ENCODE measurements around the gene ORC2. TPM values are rescaled to one million over a fixed set of nuclear protein-coding genes. Genes with fewer than 3 reads are reported as not detected.
"Not testable (repeated sequence)": the region's sequence is repeated elsewhere in the genome, so short reads cannot be mapped to it uniquely, and the experiment has no call there.

The ORC2 gene
- total RNA-seq, 1 donor from 2014 or later, result 62.9 TPM

DNA sequence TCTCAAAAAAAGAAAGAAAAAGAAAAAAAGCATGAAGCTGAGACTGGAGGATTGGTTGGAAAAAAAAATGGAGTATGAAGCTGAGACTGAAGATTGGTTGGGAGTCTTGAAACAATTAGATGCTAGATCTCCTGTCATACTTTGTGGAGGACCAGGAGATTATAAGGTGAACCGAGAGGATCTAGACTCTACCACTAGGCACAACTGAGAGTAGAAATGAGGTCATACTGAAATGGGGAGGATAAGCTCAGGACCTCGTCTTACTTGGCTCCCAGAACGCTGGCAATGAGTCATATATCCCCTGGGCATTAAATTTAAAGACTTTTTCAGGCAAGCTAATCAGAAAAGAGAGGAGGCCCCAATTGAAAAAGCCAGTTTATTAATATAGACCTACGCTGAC lies 3.3 kb upstream of the ORC2 start:
- H3K4me3 Mint-ChIP-seq (ENCODE audit: low read depth), result no peak overlapping the region
- DNase-seq (ENCODE audit: low spot score), result no peak
- H3K4me1 Mint-ChIP-seq (ENCODE audit: low read depth), result peaks cover 43% of the 10 kb centered on the region
- no peak overlapping the region for H3K27ac Mint-ChIP-seq
- H3K9me3 Mint-ChIP-seq, result no peaks in the 10 kb centered on the region
- H3K36me3 Mint-ChIP-seq (ENCODE audit: low read depth), result peaks cover 6% of the 10 kb centered on the region
- intact Hi-C loops (cut with micrococcal nuclease), result loop anchor here (10.0 kb wide), 1 partner anchor 58 kb away; no protein-coding TSS in a partner anchor
- H3K27me3 Mint-ChIP-seq (ENCODE audit: low read depth), result no peaks in the 10 kb centered on the region

DNA sequence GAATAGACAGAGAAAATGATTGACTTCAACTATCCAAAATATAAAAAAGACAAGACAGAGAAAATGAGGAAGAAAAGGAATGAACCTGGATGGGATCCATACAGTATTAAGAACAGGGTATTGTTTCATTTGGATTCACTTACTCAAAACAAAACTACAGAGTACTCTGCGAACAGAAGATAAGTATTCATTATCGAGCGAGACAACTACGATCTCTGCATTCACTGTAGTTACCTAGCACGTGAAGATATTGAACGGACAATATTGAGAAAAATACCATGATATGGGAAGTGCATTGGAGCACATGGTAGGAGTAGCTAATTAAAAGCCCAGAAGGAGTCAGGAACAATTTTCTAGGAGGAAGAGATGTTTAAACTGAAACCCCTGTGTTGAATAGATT lies 1.0 kb upstream of the ORC2 start:
- intact Hi-C loops (cut with micrococcal nuclease), result loop anchor here (5.0 to 10.0 kb wide), 2 partner anchors 60 to 193 kb away; no protein-coding TSS in a partner anchor
- H3K27ac Mint-ChIP-seq, result peak overlapping the region; percentile 62
- peaks cover 51% of the 10 kb centered on the region for H3K4me1 Mint-ChIP-seq (ENCODE audit: low read depth)
- no peak for DNase-seq (ENCODE audit: low spot score)
- H3K27me3 Mint-ChIP-seq (ENCODE audit: low read depth), result no peaks in the 10 kb centered on the region
- no peaks in the 10 kb centered on the region for H3K9me3 Mint-ChIP-seq
- H3K36me3 Mint-ChIP-seq (ENCODE audit: low read depth), result peaks cover 15% of the 10 kb centered on the region
- peak overlapping the region; percentile 96 for H3K4me3 Mint-ChIP-seq (ENCODE audit: low read depth)

- Mint-ChIP-seq H3K4me1 (ENCODE audit: low read depth) (peaks cover 55% of the 10 kb centered on the region), H3K27ac (peak overlapping the region; percentile 86), H3K36me3 (ENCODE audit: low read depth) (peaks cover 20% of the 10 kb centered on the region), H3K4me3 (ENCODE audit: low read depth) (peak overlapping the region; percentile 96)
- intact Hi-C loops (cut with micrococcal nuclease), result loop anchor here (1.0 to 10.0 kb wide), 5 partner anchors 19 to 193 kb away; partner anchors contain the start of gene HYCC2
- H3K27me3 Mint-ChIP-seq (ENCODE audit: low read depth); DNase-seq (ENCODE audit: low spot score); H3K9me3 Mint-ChIP-seq: not testable (repeated sequence)
Measured at GRCh38 chr2:200963918-200964252, 425 bp upstream of the ORC2 start.

GRCh38 chr2:200962811-200963123 lies 693 bp downstream of the ORC2 start:
- Mint-ChIP-seq H3K4me1 (ENCODE audit: low read depth) (peaks cover 49% of the 10 kb centered on the region), H3K27me3 (ENCODE audit: low read depth) (no peaks in the 10 kb centered on the region), H3K36me3 (ENCODE audit: low read depth) (peaks cover 28% of the 10 kb centered on the region), H3K9me3 (no peaks in the 10 kb centered on the region), H3K27ac (peak overlapping the region; percentile 86), H3K4me3 (ENCODE audit: low read depth) (peak overlapping the region; percentile 96)
- no peak for DNase-seq (ENCODE audit: low spot score)
- intact Hi-C loops (cut with micrococcal nuclease), result loop anchor here (1.0 to 10.0 kb wide), 5 partner anchors 18 to 195 kb away; partner anchors contain the start of gene HYCC2

DNA sequence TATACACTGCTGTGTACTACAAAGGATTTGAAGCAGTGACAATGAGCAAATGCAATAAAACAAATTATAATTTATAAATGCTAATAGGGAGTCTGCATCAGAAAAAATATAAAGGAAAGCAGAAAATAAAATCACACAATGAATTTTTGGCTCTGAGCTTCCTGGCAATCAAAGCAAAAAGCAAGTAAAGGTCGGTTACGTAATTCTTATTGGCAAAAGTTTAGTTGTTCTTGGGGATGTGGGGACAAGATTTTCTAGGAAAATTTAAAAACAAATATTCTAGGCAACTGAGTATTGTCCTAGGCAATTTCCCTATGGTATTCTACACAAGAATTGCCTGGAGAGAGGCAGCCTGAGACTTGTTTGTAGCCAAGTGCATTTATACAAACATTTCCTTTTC lies 1.8 kb downstream of the ORC2 start:
- no peak overlapping the region for H3K27ac Mint-ChIP-seq
- H3K27me3 Mint-ChIP-seq (ENCODE audit: low read depth), result no peaks in the 10 kb centered on the region
- no peak for DNase-seq (ENCODE audit: low spot score)
- H3K36me3 Mint-ChIP-seq (ENCODE audit: low read depth), result peaks cover 38% of the 10 kb centered on the region
- H3K9me3 Mint-ChIP-seq, result no peaks in the 10 kb centered on the region
- peak overlapping the region; percentile 96 for H3K4me3 Mint-ChIP-seq (ENCODE audit: low read depth)
- intact Hi-C loops (cut with micrococcal nuclease), result loop anchor here (2.0 to 10.0 kb wide), 4 partner anchors 17 to 196 kb away; no protein-coding TSS in a partner anchor
- peaks cover 45% of the 10 kb centered on the region for H3K4me1 Mint-ChIP-seq (ENCODE audit: low read depth)

GRCh38 chr2:200950378-200950777 lies 13.1 kb downstream of the ORC2 start:
- Mint-ChIP-seq H3K9me3 (no peaks in the 10 kb centered on the region), H3K4me3 (ENCODE audit: low read depth) (no peak overlapping the region), H3K4me1 (ENCODE audit: low read depth) (peaks cover 4% of the 10 kb centered on the region), H3K27me3 (ENCODE audit: low read depth) (no peaks in the 10 kb centered on the region), H3K27ac (no peak overlapping the region), H3K36me3 (ENCODE audit: low read depth) (peaks cover 56% of the 10 kb centered on the region)
- no peak for DNase-seq (ENCODE audit: low spot score)
- intact Hi-C loops (cut with micrococcal nuclease), result no loop called here

- no peaks in the 10 kb centered on the region for H3K27me3 Mint-ChIP-seq (ENCODE audit: low read depth)
- H3K36me3 Mint-ChIP-seq (ENCODE audit: low read depth), result peaks cover 70% of the 10 kb centered on the region
- H3K4me3 Mint-ChIP-seq (ENCODE audit: low read depth), result no peak overlapping the region
- H3K9me3 Mint-ChIP-seq, result no peaks in the 10 kb centered on the region
- H3K4me1 Mint-ChIP-seq (ENCODE audit: low read depth), result peaks cover 25% of the 10 kb centered on the region
- H3K27ac Mint-ChIP-seq, result peak overlapping the region; percentile 87
- DNase-seq (ENCODE audit: low spot score), result no peak
- intact Hi-C loops (cut with micrococcal nuclease), result loop anchor here (2.0 kb wide), 3 partner anchors 17 to 181 kb away; partner anchors contain the start of gene ORC2
Measured at GRCh38 chr2:200945395-200945729, 18.1 kb downstream of the ORC2 start.

- Mint-ChIP-seq H3K9me3 (no peaks in the 10 kb centered on the region), H3K36me3 (ENCODE audit: low read depth) (peaks cover 69% of the 10 kb centered on the region), H3K4me3 (ENCODE audit: low read depth) (no peak overlapping the region), H3K27me3 (ENCODE audit: low read depth) (no peaks in the 10 kb centered on the region), H3K4me1 (ENCODE audit: low read depth) (peaks cover 25% of the 10 kb centered on the region), H3K27ac (peak overlapping the region; percentile 87)
- no peak for DNase-seq (ENCODE audit: low spot score)
- intact Hi-C loops (cut with micrococcal nuclease), result loop anchor here (2.0 kb wide), 3 partner anchors 18 to 182 kb away; partner anchors contain the start of gene ORC2
Measured at GRCh38 chr2:200944467-200945394, 18.7 kb downstream of the ORC2 start.

GRCh38 chr2:200943527-200944105 lies 19.8 kb downstream of the ORC2 start:
- H3K4me1 Mint-ChIP-seq (ENCODE audit: low read depth), result peaks cover 27% of the 10 kb centered on the region
- H3K36me3 Mint-ChIP-seq (ENCODE audit: low read depth), result peaks cover 70% of the 10 kb centered on the region
- intact Hi-C loops (cut with micrococcal nuclease), result loop anchor here (2.0 kb wide), 3 partner anchors 19 to 183 kb away; partner anchors contain the start of gene ORC2
- no peaks in the 10 kb centered on the region for H3K27me3 Mint-ChIP-seq (ENCODE audit: low read depth)
- H3K4me3 Mint-ChIP-seq (ENCODE audit: low read depth), result no peak overlapping the region
- no peak for DNase-seq (ENCODE audit: low spot score)
- H3K27ac Mint-ChIP-seq, result peak overlapping the region; percentile 87
- no peaks in the 10 kb centered on the region for H3K9me3 Mint-ChIP-seq

DNA sequence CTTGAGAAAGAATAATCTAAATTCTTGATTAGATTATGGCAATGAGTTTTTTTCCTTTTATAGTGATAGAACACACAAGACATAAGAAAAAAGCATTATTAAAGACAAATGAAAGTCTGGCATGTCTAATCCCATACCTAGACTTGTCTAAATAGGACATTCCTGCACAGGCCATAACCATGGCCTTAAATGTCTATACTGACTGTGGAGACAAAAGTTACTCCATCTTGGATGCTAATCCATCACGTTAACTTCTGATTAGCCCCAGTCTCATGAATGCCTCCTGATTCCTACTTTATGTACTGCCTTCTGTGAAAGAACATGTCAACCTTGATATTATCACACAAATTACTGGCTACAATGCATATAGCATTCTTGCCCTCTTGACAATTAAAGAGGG lies 23.6 kb downstream of the ORC2 start:
- Mint-ChIP-seq H3K9me3 (no peaks in the 10 kb centered on the region), H3K36me3 (ENCODE audit: low read depth) (peaks cover 78% of the 10 kb centered on the region), H3K27ac (peak overlapping the region; percentile 22), H3K4me3 (ENCODE audit: low read depth) (no peak overlapping the region), H3K27me3 (ENCODE audit: low read depth) (no peaks in the 10 kb centered on the region), H3K4me1 (ENCODE audit: low read depth) (peaks cover 18% of the 10 kb centered on the region)
- DNase-seq (ENCODE audit: low spot score), result no peak
- intact Hi-C loops (cut with micrococcal nuclease), result no loop called here

DNA sequence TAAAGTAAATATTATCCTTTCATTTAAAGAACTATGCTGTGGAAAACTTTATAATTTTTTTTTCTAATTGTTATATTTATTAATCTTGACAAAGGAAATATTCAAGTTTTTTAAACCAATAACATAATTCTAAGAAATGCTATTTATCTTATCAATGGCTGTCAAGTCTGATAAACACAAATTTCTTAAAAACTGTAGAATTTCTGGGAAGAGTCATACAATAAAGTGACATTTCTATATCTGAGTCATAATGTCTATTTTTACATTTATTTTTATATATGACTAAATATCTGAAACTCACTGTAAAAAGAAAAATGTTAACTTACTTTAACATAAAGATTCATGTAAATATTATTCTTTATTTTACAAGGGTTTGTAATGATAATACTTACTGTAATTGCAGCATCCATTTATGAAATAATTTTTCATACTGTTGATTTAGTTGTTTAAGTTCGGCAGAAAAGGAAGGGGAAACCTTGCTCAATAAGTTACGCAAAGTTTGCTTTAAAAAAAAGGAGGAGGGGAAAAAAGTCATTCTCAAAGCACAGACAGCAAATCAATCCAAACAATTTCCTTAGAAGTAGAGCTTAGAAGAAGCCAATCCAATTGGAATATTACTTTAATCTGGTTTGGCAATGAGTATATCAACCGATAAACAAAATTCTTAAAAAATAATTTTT lies 32.4 kb downstream of the ORC2 start:
- no peaks in the 10 kb centered on the region for H3K27me3 Mint-ChIP-seq (ENCODE audit: low read depth)

DNA sequence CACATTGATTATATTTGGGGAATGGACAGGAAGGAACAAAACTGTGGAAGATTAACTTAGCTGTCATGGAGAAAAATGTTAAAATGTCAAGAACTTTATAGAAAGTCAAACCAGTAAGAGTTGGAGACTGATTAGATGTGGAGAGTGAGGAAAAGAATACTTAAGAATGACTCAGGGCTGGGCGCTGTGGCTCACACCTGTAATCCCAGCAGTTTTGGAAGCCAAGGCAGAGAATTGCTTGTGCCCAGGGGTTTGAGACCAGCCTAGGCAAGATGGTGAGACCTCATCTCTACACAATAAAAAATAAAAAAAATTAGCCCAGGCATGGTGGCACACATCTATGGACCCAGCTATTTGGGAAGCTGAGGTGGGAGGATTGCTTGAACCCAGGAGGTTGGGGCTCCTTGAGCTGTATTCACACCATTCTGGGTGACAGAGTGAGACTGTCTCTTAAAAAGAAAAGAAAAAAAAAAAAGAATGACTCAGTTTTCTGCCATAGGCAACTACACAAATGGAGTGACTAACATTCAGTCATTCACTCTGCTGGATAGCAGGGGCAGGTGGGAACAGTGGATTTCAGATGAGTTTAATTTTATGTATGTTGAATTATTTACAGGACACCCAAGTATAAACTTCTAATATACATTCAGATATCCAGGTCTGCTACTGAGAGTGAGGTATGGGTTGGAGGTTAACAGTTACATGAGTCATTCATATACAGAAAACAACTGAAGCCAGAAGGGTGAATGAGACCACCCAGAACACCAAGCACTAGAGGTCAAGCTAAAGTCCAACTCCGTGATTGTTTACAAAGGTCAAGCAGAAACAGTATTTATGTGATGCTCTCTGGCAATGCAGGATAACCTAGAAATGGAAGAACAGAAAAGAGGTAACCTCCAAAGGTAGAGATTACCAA lies 33.9 kb downstream of the ORC2 start:
- Mint-ChIP-seq H3K9me3 (no peaks in the 10 kb centered on the region), H3K4me1 (ENCODE audit: low read depth) (peaks cover 8% of the 10 kb centered on the region)
- intact Hi-C loops (cut with micrococcal nuclease), result no loop called here

More for the DNA sequence above, 32.4 kb downstream of the ORC2 start:
- no peak for DNase-seq (ENCODE audit: low spot score)
- peaks cover 48% of the 10 kb centered on the region for H3K36me3 Mint-ChIP-seq (ENCODE audit: low read depth)
- no peak overlapping the region for H3K27ac Mint-ChIP-seq
- peaks cover 8% of the 10 kb centered on the region for H3K4me1 Mint-ChIP-seq (ENCODE audit: low read depth)
- no peaks in the 10 kb centered on the region for H3K9me3 Mint-ChIP-seq
- intact Hi-C loops (cut with micrococcal nuclease), result no loop called here
- no peak overlapping the region for H3K4me3 Mint-ChIP-seq (ENCODE audit: low read depth)

More for the DNA sequence above, 33.9 kb downstream of the ORC2 start:
- H3K36me3 Mint-ChIP-seq (ENCODE audit: low read depth), result peaks cover 45% of the 10 kb centered on the region
- H3K27me3 Mint-ChIP-seq (ENCODE audit: low read depth), result no peaks in the 10 kb centered on the region
- H3K4me3 Mint-ChIP-seq (ENCODE audit: low read depth), result no peak overlapping the region
- H3K27ac Mint-ChIP-seq, result peak overlapping the region; percentile 15
- DNase-seq (ENCODE audit: low spot score), result no peak
